Measurements from ENCODE around the gene CLDN3. TPM values are rescaled to one million over a fixed set of nuclear protein-coding genes. Genes with fewer than 3 reads are reported as not detected.

The CLDN3 gene
- polyA plus RNA-seq, 1 donor from 2014 or later = not detected

GRCh38 chr7:73739387-73739767 is 30.7 kb downstream of the CLDN3 start:
- Histone ChIP-seq H4K20me1 (ENCODE audit: insufficient read depth) (no peaks in the 10 kb centered on the region), H3K79me2 (replicated peaks; ENCODE audit: insufficient read depth, low read length) (no peaks in the 10 kb centered on the region), H3K27ac (ENCODE audit: low read length) (peak overlapping the region; percentile 84), H3K4me3 (ENCODE audit: low read length) (peak overlapping the region; percentile 81), H3F3A (ENCODE audit: insufficient read depth, low read length, poor library complexity, severe bottlenecking) (no peaks in the 10 kb centered on the region), H3K9me3 (ENCODE audit: low read length) (no peaks in the 10 kb centered on the region), H3K27me3 (ENCODE audit: insufficient read depth, low read depth, low read length) (no peaks in the 10 kb centered on the region), H3K9ac (ENCODE audit: low read length) (peak overlapping the region; percentile 97), H3K9me2 (ENCODE audit: insufficient read depth, low read length) (no peaks in the 10 kb centered on the region), H3K36me3 (ENCODE audit: insufficient read depth, low read length) (no peaks in the 10 kb centered on the region), H3K4me2 (ENCODE audit: low read length) (peak overlapping the region; percentile 49), H2AFZ (ENCODE audit: low read depth, low read length) (peak overlapping the region; percentile 98)
- TF ChIP-seq TAF1 (IDR thresholded peaks at IDR 0.05; ENCODE audit: low read depth) (no peak), REST (IDR thresholded peaks at IDR 0.05; ENCODE audit: borderline replicate concordance) (no peak), MXI1 (conservative IDR thresholded peaks at IDR 0.05; ENCODE audit: poor library complexity, severe bottlenecking) (no peak), EZH2 (IDR thresholded peaks at IDR 0.05; ENCODE audit: borderline replicate concordance, insufficient read depth, low read length, poor library complexity, severe bottlenecking) (no peak), RAD21 (conservative IDR thresholded peaks at IDR 0.05) (no peak), CTCF (IDR thresholded peaks at IDR 0.05; ENCODE audit: poor library complexity, severe bottlenecking) (no peak), POLR2AphosphoS5 (IDR thresholded peaks at IDR 0.05) (no peak), EP300 (conservative IDR thresholded peaks at IDR 0.05; ENCODE audit: poor library complexity, severe bottlenecking) (no peak), SMC3 (conservative IDR thresholded peaks at IDR 0.05; ENCODE audit: poor library complexity) (no peak)

GRCh38 chr7:73738612-73739386 is 31.3 kb downstream of the CLDN3 start, which contains the start of gene ABHD11:
Gene ABHD11 (minus strand): TSS chr7:73738802. CDS start chr7:73738770, 32 bp downstream.
- Histone ChIP-seq H3K9me2 (ENCODE audit: insufficient read depth, low read length) (no peaks in the 10 kb centered on the region), H3F3A (ENCODE audit: insufficient read depth, low read length, poor library complexity, severe bottlenecking) (no peaks in the 10 kb centered on the region), H2AFZ (ENCODE audit: low read depth, low read length) (peak within 1 kb of the TSS; percentile 98), H3K27ac (ENCODE audit: low read length) (peak within 1 kb of the TSS; percentile 84), H4K20me1 (ENCODE audit: insufficient read depth) (no peaks in the 10 kb centered on the region), H3K9me3 (ENCODE audit: low read length) (no peaks in the 10 kb centered on the region), H3K4me2 (ENCODE audit: low read length) (peak within 1 kb of the TSS; percentile 80), H3K27me3 (ENCODE audit: insufficient read depth, low read depth, low read length) (no peaks in the 10 kb centered on the region), H3K79me2 (replicated peaks; ENCODE audit: insufficient read depth, low read length) (no peaks in the 10 kb centered on the region), H3K36me3 (ENCODE audit: insufficient read depth, low read length) (no peaks in the 10 kb centered on the region), H3K9ac (ENCODE audit: low read length) (peak within 1 kb of the TSS; percentile 97), H3K4me3 (ENCODE audit: low read length) (peak within 1 kb of the TSS; percentile 81)
- TF ChIP-seq REST (IDR thresholded peaks at IDR 0.05; ENCODE audit: borderline replicate concordance) (peak; percentile 87), EP300 (conservative IDR thresholded peaks at IDR 0.05; ENCODE audit: poor library complexity, severe bottlenecking) (peak; percentile 64), MXI1 (conservative IDR thresholded peaks at IDR 0.05; ENCODE audit: poor library complexity, severe bottlenecking) (peak; percentile 72), EZH2 (IDR thresholded peaks at IDR 0.05; ENCODE audit: borderline replicate concordance, insufficient read depth, low read length, poor library complexity, severe bottlenecking) (no peak), SMC3 (conservative IDR thresholded peaks at IDR 0.05; ENCODE audit: poor library complexity) (peak; percentile 49), CTCF (IDR thresholded peaks at IDR 0.05; ENCODE audit: poor library complexity, severe bottlenecking) (peak; percentile 44), TAF1 (IDR thresholded peaks at IDR 0.05; ENCODE audit: low read depth) (peak; percentile 82), POLR2AphosphoS5 (IDR thresholded peaks at IDR 0.05) (peak; percentile 99), RAD21 (conservative IDR thresholded peaks at IDR 0.05) (peak; percentile 36)

Measured in neural cell (in vitro differentiated cells).